A549 (cell line): ENCODE measurements around the gene DMAC2L.

Source experiments
- ESRRA ChIP-seq: fragments of 150-350 bp; IDR thresholded peaks from 2 replicates; pipeline ENCODE4 v1.6.1; 2014; ENCODE audit warnings: mild to moderate bottlenecking, low read length, borderline replicate concordance
- FOSL2 ChIP-seq, 2 experiments: fragments of 450-650 bp in 1 of 2; fragments of >200 bp in 1 of 2; sonication (Bioruptor Twin) in 1 of 2; formaldehyde crosslinking; IDR thresholded peaks; 2 replicates each; pipeline versions ENCODE4 v1.5.0 to v1.6.1; 2016 to 2020; ENCODE audit warnings: mild to moderate bottlenecking in 1 of 2, moderate library complexity in 1 of 2
- MAX ChIP-seq: IDR thresholded peaks from 2 replicates; pipeline ENCODE4 v1.6.1; 2012

GRCh38 chr14:50347521-50347920 is 35.4 kb downstream of the DMAC2L start:
- TF ChIP-seq ESRRA (no peak), MAX (no peak), FOSL2 (IDR thresholded peaks at IDR 0.05) (no peak), FOSL2 (CRISPR knock-in tag; IDR thresholded peaks at IDR 0.05) (no peak)
